NCI-H526 (cell line): ENCODE data around the gene UBE2H.

ENCODE experiments used
- DNase-seq, 2 experiments: peaks; one replicate each; lab custom pipeline; 2025; lab: John Stamatoyannopoulos, UW

Gene UBE2H

GRCh38 chr7:129950191-129950932 lies 2.4 kb downstream of the UBE2H start:
- no peak for DNase-seq

GRCh38 chr7:129949292-129950133 lies 3.2 kb downstream of the UBE2H start:
- peak in 1 of 2 experiments; percentile 59 for DNase-seq

- DNase-seq, result peak; percentile 95 to 97
Observed at GRCh38 chr7:129948877-129949291, 3.9 kb downstream of the UBE2H start.

GRCh38 chr7:129948338-129948737 lies 4.4 kb downstream of the UBE2H start:
- DNase-seq, result no peak

- no peak for DNase-seq
Observed at GRCh38 chr7:129947701-129948100, 5.1 kb downstream of the UBE2H start.

- no peak for DNase-seq
Observed at GRCh38 chr7:129947049-129947448, 5.7 kb downstream of the UBE2H start.

GRCh38 chr7:129946282-129946681 lies 6.5 kb downstream of the UBE2H start:
- DNase-seq, result no peak

GRCh38 chr7:129943352-129943751 lies 9.4 kb downstream of the UBE2H start:
- no peak for DNase-seq

GRCh38 chr7:129940329-129940728 lies 12.4 kb downstream of the UBE2H start:
- DNase-seq, result no peak

- no peak for DNase-seq
Observed at GRCh38 chr7:129939881-129940280, 12.9 kb downstream of the UBE2H start.

- DNase-seq, result no peak
Observed at GRCh38 chr7:129933627-129934026, 19.1 kb downstream of the UBE2H start.

- DNase-seq, result no peak
Observed at GRCh38 chr7:129926618-129927017, 26.1 kb downstream of the UBE2H start.

GRCh38 chr7:129925416-129926002 lies 27.3 kb downstream of the UBE2H start:
- DNase-seq, result no peak

- no peak for DNase-seq
Observed at GRCh38 chr7:129924602-129925001, 28.2 kb downstream of the UBE2H start.

GRCh38 chr7:129923709-129924108 lies 29.1 kb downstream of the UBE2H start:
- no peak for DNase-seq

- DNase-seq, result peak in 1 of 2 experiments; percentile 18
Observed at GRCh38 chr7:129919492-129919891, 33.3 kb downstream of the UBE2H start.

GRCh38 chr7:129918922-129919321 lies 33.8 kb downstream of the UBE2H start:
- no peak for DNase-seq

- DNase-seq, result no peak
Observed at GRCh38 chr7:129917934-129918333, 34.8 kb downstream of the UBE2H start.

GRCh38 chr7:129914536-129915272 lies 38.1 kb downstream of the UBE2H start:
- no peak for DNase-seq

- DNase-seq, result no peak
Observed at GRCh38 chr7:129913428-129913827, 39.3 kb downstream of the UBE2H start.

GRCh38 chr7:129911790-129912189 lies 41.0 kb downstream of the UBE2H start:
- DNase-seq, result no peak

GRCh38 chr7:129909669-129910068 lies 43.1 kb downstream of the UBE2H start:
- no peak for DNase-seq
